ENCODE measurements around the gene CRIM1.

GRCh38 chr2:36594849-36595248 is 239.3 kb downstream of the CRIM1 start:
- TF ChIP-seq BACH2 (CRISPR knock-in tag; IDR thresholded peaks at IDR 0.05; ENCODE audit: borderline replicate concordance), result no peak
- no peak for TF ChIP-seq OSR1 (CRISPR knock-in tag; IDR thresholded peaks at IDR 0.05)
- TF ChIP-seq PATZ1 (CRISPR knock-in tag; IDR thresholded peaks at IDR 0.05; ENCODE audit: borderline replicate concordance), result no peak
- TF ChIP-seq TSHZ2 (CRISPR knock-in tag; IDR thresholded peaks at IDR 0.05), result no peak
- TF ChIP-seq RARB (CRISPR knock-in tag; IDR thresholded peaks at IDR 0.05), result no peak
- no peak for TF ChIP-seq ARNTL (CRISPR knock-in tag; IDR thresholded peaks at IDR 0.05; ENCODE audit: borderline replicate concordance, low read depth)
- TF ChIP-seq TOX (CRISPR knock-in tag; IDR thresholded peaks at IDR 0.05; ENCODE audit: borderline replicate concordance), result no peak
- no peak for TF ChIP-seq SNAI2 (CRISPR knock-in tag; IDR thresholded peaks at IDR 0.05)
